PC-9 (cell line): ENCODE results near the gene RCOR3. TPM values are rescaled to one million over a fixed set of nuclear protein-coding genes. Genes with fewer than 3 reads are reported as not detected.

Experiments used
- BruUV-seq: library from RNA; stranded (reverse); fragments of 400-500 nt; replicated peaks from 2 replicates; lab custom pipeline; 2021; lab: Mats Ljungman, UMichigan
- CTCF ChIA-PET: fragments of 300-600 bp; sonication (Branson Sonifier 250); formaldehyde crosslinking; loops from one replicate; lab custom pipeline; 2022; ENCODE audit warnings: antibody characterized with exemption; lab: Charles Lee
- POLR2A ChIA-PET: fragments of 300-600 bp; sonication (Branson Sonifier 250); formaldehyde crosslinking; loops from one replicate; lab custom pipeline; 2022; ENCODE audit warnings: antibody characterized with exemption; ENCODE audit not compliant: unreplicated experiment; lab: Charles Lee
- DNase-seq, 2 experiments: peaks; one replicate each; pipeline versions ENCODE4 v3.0.0 to v3.0.0-alpha.2; 2015 to 2022; ENCODE audit warnings: mixed read lengths in 1 of 2
- H2AFZ ChIP-seq: fragments of 200-600 bp; sonication (generic); 2 replicates; pipeline ENCODE4 v1.8.1; 2017; ENCODE audit warnings: antibody characterized with exemption
- H3F3A ChIP-seq: fragments of 200-600 bp; sonication (generic); 2 replicates; pipeline ENCODE4 v1.8.1; 2017; ENCODE audit warnings: antibody characterized with exemption, mild to moderate bottlenecking, low read depth; ENCODE audit not compliant: insufficient read depth
- H3K27ac ChIP-seq: fragments of 200-600 bp; sonication (generic); 2 replicates; pipeline ENCODE4 v1.6.1; 2016; ENCODE audit warnings: mixed run types
- H3K27me3 ChIP-seq: fragments of 200-600 bp; sonication (generic); 2 replicates; pipeline ENCODE4 v1.6.1; 2016; ENCODE audit warnings: low read depth, mixed run types; ENCODE audit not compliant: insufficient read depth
- H3K36me3 ChIP-seq: fragments of 200-600 bp; sonication (generic); 2 replicates; pipeline ENCODE4 v1.6.1; 2016; ENCODE audit warnings: low read depth, mixed run types
- H3K4me1 ChIP-seq: fragments of 200-600 bp; sonication (generic); replicated peaks from 2 replicates; pipeline ENCODE4 v1.6.1; 2016; ENCODE audit warnings: mixed run types; ENCODE audit not compliant: insufficient read depth
- H3K4me2 ChIP-seq: fragments of 200-600 bp; sonication (generic); 2 replicates; pipeline ENCODE4 v1.6.1; 2017; ENCODE audit warnings: mixed run types
- H3K4me3 ChIP-seq: fragments of 200-600 bp; sonication (generic); 2 replicates; pipeline ENCODE4 v1.6.1; 2016; ENCODE audit warnings: mixed run types
- H3K79me2 ChIP-seq: fragments of 200-600 bp; sonication (generic); 2 replicates; pipeline ENCODE4 v1.6.1; 2017; ENCODE audit warnings: low read depth, mixed run types
- H3K9me2 ChIP-seq: fragments of 200-600 bp; sonication (generic); 2 replicates; pipeline ENCODE4 v1.8.1; 2017; ENCODE audit warnings: mild to moderate bottlenecking; ENCODE audit not compliant: insufficient read depth
- H3K9me3 ChIP-seq: fragments of 200-600 bp; sonication (generic); 2 replicates; pipeline ENCODE4 v1.8.1; 2016; ENCODE audit warnings: low read depth; ENCODE audit not compliant: insufficient read depth
- H4K20me1 ChIP-seq: fragments of 200-600 bp; sonication (generic); 2 replicates; pipeline ENCODE4 v1.8.1; 2017; ENCODE audit not compliant: insufficient read depth
- EZH2 ChIP-seq: fragments of 200-600 bp; sonication (generic); IDR thresholded peaks from 2 replicates; pipeline ENCODE4 v1.8.0; 2017; ENCODE audit warnings: antibody characterized with exemption, low read depth
- intact Hi-C: fragments of 100-400 bp; cut with micrococcal nuclease; formaldehyde crosslinking; loops from one replicate; pipeline ENCODE4 v1.10.0; 2022; ENCODE audit not compliant: unreplicated experiment
- total RNA-seq: library from RNA; stranded (reverse); gene quantifications from 2 replicates; pipeline ENCODE4 v1.2.3, GENCODE V29; 2021
- TF ChIP-seq, protein P1 (sequence below): fragments of 200-600 bp; sonication (generic); conservative IDR thresholded peaks from 2 replicates; pipeline ENCODE4 v1.6.1; 2017; ENCODE audit warnings: mixed run types, antibody characterized with exemption, mild to moderate bottlenecking, moderate library complexity

Gene RCOR3
- total RNA-seq, 1 experiment from 2014 or later = 48.7 TPM

DNA sequence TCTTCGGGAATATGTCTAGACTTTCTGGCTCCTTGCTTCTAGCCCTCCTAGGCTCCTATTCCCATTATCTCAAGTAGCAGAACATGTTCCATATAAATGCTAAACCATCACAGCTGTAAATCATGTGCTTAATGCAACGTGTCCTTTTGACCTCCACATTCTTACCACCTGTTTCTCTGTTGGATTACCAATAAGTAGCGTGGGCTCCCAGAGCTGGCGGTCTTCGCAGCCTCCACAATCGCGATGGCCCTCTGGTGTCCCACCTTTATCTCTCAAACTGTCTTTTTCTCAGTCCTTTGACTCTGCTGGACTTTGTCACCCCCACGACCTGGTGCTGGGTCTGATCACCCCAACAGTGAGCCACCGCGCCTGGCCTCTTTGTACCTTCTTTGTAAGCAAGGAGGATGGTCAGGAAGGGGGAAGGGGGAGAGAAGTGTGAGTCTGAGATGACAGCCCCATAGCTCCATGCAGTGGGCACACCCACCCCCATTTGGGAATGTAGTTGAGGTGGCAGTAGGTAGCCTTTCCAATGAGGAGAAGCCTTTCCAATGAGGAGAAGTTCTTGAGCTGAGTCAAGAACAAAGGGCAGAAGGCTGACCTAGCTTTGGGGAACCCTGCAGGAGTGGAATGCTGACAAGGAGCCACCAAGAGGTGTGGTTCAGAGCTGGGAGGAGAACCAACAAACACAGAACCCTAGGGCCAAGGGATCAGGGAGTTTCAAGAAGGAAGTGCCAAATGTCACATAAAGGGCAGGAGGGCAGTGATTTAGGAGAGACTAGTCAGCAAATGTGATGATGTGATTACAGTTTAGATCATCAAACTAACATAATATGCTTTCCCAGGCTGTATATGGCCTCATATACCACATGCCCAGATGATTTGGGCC, 81.7 kb downstream of the RCOR3 start:
- TF ChIP-seq EZH2 = no peak
- TF ChIP-seq, protein P1, sequence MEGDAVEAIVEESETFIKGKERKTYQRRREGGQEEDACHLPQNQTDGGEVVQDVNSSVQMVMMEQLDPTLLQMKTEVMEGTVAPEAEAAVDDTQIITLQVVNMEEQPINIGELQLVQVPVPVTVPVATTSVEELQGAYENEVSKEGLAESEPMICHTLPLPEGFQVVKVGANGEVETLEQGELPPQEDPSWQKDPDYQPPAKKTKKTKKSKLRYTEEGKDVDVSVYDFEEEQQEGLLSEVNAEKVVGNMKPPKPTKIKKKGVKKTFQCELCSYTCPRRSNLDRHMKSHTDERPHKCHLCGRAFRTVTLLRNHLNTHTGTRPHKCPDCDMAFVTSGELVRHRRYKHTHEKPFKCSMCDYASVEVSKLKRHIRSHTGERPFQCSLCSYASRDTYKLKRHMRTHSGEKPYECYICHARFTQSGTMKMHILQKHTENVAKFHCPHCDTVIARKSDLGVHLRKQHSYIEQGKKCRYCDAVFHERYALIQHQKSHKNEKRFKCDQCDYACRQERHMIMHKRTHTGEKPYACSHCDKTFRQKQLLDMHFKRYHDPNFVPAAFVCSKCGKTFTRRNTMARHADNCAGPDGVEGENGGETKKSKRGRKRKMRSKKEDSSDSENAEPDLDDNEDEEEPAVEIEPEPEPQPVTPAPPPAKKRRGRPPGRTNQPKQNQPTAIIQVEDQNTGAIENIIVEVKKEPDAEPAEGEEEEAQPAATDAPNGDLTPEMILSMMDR = no peak
- no TSS peak for BruUV-seq
- Histone ChIP-seq H3K36me3 (no peaks in the 10 kb centered on the region), H3K4me1 (peaks cover 5% of the 10 kb centered on the region; the same call in 1 of the 2 replicates), H3F3A (no peaks in the 10 kb centered on the region), H2AFZ (no peak overlapping the region), H3K79me2 (no peaks in the 10 kb centered on the region), H3K9me2 (no peaks in the 10 kb centered on the region), H3K27me3 (no peaks in the 10 kb centered on the region), H3K9me3 (no peaks in the 10 kb centered on the region), H3K27ac (no peak overlapping the region), H4K20me1 (no peaks in the 10 kb centered on the region), H3K4me3 (no peak overlapping the region), H3K4me2 (no peak overlapping the region)
- peak in 1 of 2 experiments; percentile 0 for DNase-seq
- POLR2A ChIA-PET = no interaction called here
- CTCF ChIA-PET = no interaction called here
- intact Hi-C loops = no loop called here

GRCh38 chr1:211341999-211342398, 82.8 kb downstream of the RCOR3 start:
- Histone ChIP-seq H3K4me1 (no peaks in the 10 kb centered on the region), H4K20me1 (no peaks in the 10 kb centered on the region), H3K36me3 (no peaks in the 10 kb centered on the region), H3K27ac (no peak overlapping the region), H3K4me2 (no peak overlapping the region), H3K9me3 (no peaks in the 10 kb centered on the region), H3K27me3 (no peaks in the 10 kb centered on the region), H3K4me3 (no peak overlapping the region), H3K9me2 (no peaks in the 10 kb centered on the region), H2AFZ (no peak overlapping the region), H3K79me2 (no peaks in the 10 kb centered on the region), H3F3A (no peaks in the 10 kb centered on the region)
- POLR2A ChIA-PET = no interaction called here
- BruUV-seq = no TSS peak
- intact Hi-C loops = no loop called here
- no peak for TF ChIP-seq EZH2
- TF ChIP-seq, protein P1 = no peak
- CTCF ChIA-PET = no interaction called here
- DNase-seq = no peak

DNA sequence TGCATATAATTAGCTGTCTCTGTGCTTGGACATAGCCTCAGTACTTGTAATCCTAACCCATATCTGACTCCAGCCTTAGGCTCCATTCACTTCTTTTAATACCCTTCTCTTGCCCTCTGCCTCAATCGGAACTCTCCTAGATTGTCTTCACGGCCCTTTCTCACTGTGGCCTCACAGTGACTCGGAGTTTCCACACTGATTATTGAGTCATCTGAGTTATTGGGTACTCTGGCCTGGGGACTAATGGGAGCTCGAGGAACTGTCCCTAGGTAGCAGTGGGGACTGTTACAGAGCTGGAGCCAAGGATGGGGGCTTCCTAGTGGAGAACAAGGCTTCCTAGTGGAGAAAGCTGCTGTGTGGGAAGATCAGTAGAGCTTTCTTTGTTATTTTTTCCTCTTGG, 84.4 kb downstream of the RCOR3 start:
- Histone ChIP-seq H2AFZ (no peak overlapping the region), H3K27me3 (no peaks in the 10 kb centered on the region), H3K36me3 (no peaks in the 10 kb centered on the region), H3K79me2 (no peaks in the 10 kb centered on the region), H3K4me3 (no peak overlapping the region), H4K20me1 (no peaks in the 10 kb centered on the region), H3K4me1 (no peaks in the 10 kb centered on the region), H3K9me2 (no peaks in the 10 kb centered on the region), H3K9me3 (no peaks in the 10 kb centered on the region), H3K4me2 (no peak overlapping the region), H3F3A (0 out of 2 replicates have a peak, but pooled peaks cover 3% of the 10 kb centered on the region), H3K27ac (no peak overlapping the region)
- BruUV-seq = no TSS peak
- no peak for DNase-seq
- intact Hi-C loops = no loop called here
- ChIA-PET POLR2A (no interaction called here), CTCF (interaction anchor here (1.0 kb wide), 1 partner anchor 18 kb away, joined by 4 read pairs; no protein-coding TSS in a partner anchor)
- TF ChIP-seq EZH2 = no peak
- TF ChIP-seq, protein P1 = no peak
